ENCODE measurements around the gene CDCA4. TPM values are rescaled to one million over a fixed set of nuclear protein-coding genes. Genes with fewer than 3 reads are reported as not detected.
"Not testable (repeated sequence)": the region's sequence is repeated elsewhere in the genome, so short reads cannot be mapped to it uniquely, and the experiment has no call there.

CDCA4 gene
- 10 to 100 TPM; 18.3 to 22.4 (median 21.1) TPM for polyA plus RNA-seq (ENCODE audit: insufficient read length in 4 of 4)

DNA sequence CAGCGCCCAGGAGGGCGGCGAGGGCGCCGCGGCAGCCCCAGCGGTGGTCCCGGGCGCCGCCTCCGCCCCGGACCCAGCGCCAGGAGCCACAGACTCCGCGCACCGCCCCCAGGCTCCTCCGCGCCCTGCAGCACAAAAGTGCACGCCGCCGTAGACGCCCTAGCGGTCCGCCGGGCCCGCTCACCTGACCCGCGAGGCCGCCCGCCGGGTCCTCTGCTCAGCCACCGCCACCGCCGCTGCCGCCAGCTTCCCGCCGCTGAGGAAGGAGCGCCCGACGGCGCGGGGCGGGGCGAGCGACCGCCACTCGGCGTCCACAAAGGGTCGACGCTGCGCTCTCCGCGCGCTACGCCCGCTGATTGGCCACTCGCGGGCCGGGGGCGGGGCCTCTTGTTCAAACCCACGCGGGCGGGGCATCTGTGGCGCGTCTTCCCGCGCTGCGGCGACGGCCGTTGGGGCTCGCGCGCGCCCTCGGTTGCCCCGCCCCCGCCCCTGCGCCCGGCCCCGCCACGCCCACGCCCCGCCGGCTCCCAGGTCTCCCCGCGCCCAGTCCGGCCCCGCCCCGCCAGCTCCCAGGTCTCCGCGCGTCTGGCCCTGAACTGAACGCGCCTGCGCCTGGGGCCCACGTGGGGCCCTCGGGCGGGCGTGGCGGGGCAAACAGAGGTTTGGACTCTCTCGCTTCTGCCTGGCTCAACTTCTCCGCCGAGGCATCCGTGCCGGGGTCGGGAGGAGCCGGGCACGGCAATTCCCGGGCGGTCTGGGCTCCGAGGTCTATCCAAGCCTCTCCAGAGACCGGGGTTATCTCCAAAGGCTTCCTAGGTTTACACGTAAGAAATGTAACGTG lies at the start of gene CDCA4:
TSS of gene CDCA4 (minus strand) at position 269 of the 841 bp plus-strand sequence. CDS start 9,154 bp downstream, outside the sequence.
- DNase-seq (ENCODE audit: low read depth in 4 of 4, low spot score in 3 of 4), result peak; percentile 91 to 96 (median 94)

DNA sequence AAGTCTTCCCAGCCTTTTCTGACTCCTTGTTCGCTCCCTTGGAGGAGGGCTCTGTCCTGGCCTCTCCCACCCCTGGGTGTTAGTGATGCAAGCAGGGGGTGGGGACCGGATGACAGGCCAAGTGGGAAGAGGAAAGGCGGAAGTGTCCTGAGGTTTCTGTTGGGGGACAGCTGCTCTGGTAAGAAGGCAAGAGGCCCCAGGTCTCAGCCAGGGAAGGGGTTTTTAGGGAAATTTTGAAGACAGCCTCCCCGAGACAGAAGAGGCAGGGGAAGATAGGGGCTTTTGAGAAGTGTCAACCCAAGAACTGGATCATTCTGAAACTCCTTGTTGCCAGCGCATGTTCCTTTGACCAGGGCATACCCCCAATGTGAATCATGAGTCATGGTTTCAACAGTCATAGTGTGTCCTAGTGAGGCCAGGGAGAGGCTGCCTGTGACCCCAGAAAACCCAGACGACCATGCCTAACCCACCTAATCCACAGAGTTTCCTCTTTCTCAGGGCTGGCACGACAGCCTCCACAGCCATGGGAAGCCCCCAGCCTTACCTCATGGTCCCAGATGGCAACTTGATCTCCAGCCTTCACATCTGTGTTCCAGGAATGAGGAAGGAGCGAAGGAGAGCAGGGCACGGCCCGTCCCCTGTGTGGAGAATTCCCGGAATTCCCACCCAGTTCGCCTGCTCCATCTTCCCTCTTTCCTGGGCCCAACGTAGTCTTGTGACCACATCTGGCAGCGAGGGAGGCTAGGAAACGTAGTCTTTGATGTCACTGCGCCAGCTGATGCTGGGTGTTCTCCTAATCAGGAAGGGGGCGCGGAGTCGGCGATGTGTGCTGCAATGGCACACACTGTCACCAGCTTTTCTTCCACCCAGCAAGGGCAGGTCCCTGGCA lies 49.2 kb upstream of the CDCA4 start:
- no peak for DNase-seq (ENCODE audit: low read depth in 4 of 4, low spot score in 3 of 4)

DNA sequence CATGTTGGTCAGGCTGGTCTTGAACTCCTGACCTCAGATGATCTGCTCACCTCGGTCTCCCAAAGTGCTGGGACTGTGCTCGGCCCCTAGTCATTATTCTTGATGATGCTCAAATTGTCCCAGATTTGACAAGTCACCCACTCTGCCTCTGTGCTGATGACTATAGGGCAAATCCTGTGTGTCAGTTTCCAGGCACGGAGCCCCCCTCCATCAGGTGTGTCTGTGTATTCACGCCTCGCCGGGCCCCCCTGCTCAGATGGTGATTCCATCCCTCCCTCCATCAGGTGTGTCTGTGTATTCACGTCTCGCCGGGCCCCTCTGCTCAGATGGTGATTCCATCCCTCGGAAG lies 48.6 kb upstream of the CDCA4 start:
- DNase-seq (ENCODE audit: low read depth in 4 of 4, low spot score in 3 of 4), result no peak

DNA sequence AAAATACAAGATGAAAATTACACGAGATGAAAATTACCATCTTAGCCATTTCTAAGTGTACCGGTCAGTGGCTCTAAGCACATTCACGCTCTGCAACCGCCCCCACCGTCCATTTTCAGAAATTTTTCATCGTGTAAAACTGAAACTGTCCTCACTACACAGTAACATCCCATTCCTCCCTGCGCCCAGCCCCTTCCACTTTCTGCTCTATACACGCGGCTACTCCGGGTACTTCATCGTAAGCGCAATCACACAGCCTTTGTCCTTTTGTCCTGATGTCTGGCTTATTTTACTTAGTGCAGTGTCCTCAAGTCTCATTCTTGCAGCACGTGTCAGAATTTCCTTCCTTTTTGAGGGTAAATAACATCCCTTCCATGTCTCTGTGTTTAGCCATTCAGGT lies 47.9 kb upstream of the CDCA4 start:
- DNase-seq (ENCODE audit: low read depth in 4 of 4, low spot score in 3 of 4), result no peak

DNA sequence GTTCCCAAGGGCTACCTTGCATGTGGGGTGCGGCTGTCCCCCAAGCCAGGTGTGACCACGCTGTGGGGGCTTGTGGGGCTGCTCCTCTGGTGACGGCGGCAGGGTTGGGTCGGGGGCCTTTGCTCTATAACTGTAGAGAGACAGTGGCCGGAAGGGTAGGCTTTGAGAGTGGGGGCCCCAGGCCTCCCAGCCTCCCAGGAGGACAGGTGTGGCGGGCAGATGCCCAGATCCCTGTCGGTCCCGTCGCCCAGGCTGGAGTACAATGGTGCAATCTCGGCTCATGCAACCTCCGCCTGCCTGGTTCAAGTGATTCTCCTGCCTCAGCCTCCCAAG lies 47.1 kb upstream of the CDCA4 start:
- DNase-seq (ENCODE audit: low read depth in 4 of 4, low spot score in 3 of 4), result no peak

DNA sequence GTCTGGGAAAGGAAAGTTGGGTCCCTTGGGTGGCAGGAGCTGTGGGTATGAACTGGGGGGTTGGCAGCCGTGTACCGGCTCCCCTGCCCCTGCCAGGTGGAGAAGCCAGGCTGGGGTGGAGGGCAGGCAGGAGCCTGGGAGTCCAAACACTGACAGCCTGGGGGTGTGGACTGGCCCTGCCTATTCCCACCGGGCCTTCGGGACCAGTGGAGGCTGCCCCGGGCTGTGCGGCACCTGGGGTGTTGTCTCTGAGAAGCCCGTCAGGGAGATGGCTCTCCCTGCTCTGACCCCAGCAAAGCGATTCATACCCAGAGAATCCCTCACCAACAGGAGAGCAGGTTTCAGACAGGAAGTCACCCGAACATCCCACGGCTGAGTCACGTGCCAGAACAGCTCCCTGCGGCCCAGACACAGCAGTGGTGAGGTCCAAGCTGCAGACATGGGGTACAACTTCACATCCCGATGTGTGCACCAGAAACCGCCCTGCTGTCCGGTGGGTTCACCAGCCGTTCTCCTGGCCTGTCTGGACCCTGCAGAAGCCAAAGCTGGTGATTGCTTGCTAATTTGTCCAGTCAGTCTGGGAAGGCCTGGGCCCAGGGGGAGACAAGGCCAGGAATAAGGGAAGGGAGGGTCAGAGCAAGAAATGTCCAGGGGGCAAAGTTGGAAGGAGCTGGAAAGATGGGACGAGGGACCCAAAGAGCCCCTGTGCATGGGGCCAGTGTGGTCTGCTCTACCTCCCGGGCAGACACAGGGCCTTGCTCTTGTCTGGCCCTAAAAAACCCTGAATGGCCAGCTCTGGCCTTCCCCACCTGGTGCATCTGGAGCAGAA lies 46.5 kb upstream of the CDCA4 start:
- no peak for DNase-seq (ENCODE audit: low read depth in 4 of 4, low spot score in 3 of 4)

DNA sequence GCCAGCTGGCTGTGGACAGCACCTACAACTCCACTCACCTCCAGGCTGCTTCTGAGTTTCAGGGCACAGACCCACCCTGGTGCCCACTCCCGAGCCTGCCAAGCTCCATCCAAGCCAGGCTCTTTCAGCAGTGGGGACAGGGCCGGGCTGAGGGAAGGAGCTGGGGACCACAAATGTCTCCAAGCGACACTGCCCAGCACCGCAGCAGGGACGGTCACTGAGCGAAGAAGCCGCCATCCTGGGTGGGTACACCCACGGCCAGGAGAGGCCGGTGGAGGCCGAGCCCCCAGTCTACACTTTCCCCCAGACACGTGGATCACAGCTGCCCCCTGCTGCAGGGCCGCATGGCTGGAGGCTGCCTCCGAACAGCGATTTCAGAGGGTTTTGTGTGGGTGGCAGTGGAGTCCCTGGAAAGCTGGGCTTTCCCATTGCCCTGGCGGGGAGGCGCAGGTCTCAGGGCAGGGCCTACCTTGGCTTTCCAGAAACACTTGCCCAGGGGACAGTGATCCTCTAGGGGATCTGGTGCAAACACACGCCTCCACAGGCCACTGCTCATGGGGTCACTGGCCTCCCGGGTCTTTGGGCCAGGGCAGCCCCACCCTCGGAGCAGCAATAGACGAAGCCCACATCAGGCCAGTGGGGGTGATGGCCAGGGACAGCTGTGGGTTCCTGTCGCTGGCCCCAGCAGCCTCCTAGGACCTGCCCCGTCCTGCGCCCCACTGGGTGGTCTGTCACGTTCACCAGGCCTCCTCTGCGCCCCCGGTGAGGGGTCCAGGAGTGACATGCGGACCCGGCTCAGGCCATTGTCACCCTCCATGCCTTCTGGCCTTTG lies 45.6 kb upstream of the CDCA4 start:
- DNase-seq (ENCODE audit: low read depth in 4 of 4, low spot score in 3 of 4), result no peak

DNA sequence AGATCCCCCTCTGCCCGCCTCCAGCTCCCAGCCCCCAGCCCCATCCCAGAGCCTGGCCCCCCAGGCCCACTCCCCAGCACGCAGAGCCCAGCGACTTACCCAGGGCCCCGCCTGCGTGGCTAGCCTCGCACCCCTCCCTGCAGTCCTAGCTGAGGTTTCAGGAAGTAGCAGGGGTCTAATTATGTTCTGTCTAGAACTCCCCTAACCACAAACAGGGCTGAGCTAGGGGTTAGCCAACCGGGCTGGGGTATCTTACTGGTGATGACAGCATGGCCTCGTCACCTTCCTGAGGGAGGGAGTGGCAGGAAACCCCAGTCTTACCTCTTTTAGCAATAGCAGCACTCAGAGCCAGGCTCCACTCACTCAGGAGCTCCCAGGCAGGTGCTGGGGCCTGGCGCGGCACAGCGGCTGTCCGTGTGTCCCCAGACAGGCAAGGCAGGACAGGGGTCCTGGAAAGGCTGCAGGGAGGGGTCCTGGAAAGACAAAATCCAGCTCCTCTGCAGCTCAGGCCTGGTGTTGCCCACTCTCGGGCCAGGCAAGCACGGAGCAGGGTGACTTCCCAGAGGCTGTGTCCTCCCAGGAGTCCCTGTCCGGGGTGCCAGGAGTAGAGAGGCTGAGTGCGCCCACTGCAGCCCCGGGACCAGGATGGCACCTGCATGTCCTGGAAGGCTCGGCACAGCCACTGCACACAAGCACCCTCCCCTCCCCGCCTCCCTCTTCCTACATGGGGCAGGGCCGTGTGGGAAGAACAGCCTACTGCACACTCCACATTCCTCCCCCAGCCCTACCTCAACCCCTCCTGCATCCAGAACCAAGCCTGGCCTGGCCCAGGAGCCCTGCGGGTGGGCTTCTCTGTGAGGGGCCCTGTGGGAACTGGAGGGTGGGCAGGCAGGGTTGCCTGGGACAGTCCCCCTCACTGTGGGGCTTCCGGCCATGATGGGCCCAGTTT lies 44.7 kb upstream of the CDCA4 start, which contains the start of gene GPR132:
TSS of gene GPR132 (minus strand) at position 151 of the 949 bp plus-strand sequence. CDS start 10,010 bp downstream, outside the sequence.
- no peak for DNase-seq (ENCODE audit: low read depth in 4 of 4, low spot score in 3 of 4)

DNA sequence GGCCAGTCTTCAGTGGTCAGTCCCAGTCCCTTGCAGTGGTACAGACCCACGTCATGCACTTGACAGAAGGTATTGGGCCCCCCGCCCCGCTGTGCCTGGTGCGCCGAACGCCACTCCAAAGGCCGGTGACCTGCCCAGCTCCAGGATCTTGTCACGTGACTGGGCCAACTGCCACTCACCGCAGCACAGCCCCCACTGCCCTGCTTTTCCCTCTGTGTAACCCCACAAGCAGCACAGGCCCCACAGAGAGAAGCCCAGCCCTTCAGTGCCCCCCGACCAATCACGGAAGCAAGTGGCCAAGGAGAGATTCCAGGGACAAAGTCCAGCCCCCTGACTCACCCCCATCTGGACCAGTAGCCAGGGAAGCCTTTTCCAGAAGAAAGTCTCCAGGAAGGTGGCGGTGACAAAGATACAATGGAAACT lies 43.8 kb upstream of the CDCA4 start:
- DNase-seq (ENCODE audit: low read depth in 4 of 4, low spot score in 3 of 4), result no peak

DNA sequence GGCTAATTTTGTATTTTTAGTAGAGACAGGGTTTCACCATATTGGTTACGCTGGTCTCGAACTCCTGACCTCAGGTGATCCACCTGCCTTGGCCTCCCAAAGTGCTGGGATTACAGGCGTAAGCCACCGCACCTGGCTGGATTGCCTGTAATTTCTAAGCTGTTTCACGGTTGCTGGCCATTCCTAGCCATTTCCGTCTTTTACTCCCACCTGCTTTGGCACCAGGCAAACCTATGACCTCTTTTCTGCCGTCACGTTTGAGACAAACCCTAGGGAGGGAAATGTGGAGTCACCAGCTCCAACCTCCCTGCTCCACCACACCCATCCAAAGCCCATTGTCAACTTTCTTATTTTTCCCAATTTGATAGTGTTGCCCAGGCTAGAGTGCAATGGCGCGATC lies 43.1 kb upstream of the CDCA4 start:
- DNase-seq (ENCODE audit: low read depth in 4 of 4, low spot score in 3 of 4), result no peak

DNA sequence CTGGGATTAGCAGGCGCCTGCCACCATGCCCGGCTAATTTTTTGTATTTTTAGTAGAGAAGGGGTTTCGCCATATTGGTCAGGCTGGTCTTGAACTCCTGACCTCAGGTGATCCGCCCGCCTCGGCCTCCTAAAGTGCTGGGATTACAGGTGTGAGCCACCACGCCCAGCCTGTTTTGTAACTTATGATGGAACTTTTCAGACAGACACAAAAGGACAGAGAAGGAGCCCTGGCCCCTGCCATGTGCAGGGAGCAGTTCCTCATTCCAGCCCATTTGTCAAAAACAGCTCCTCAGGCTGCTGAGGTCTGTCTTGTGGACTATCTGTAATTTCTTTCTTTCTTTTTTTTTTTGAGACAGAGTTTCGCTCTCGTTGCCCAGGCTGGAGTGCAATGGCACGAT lies 42.6 kb upstream of the CDCA4 start:
- not testable (repeated sequence) for DNase-seq (ENCODE audit: low read depth in 4 of 4, low spot score in 3 of 4)

DNA sequence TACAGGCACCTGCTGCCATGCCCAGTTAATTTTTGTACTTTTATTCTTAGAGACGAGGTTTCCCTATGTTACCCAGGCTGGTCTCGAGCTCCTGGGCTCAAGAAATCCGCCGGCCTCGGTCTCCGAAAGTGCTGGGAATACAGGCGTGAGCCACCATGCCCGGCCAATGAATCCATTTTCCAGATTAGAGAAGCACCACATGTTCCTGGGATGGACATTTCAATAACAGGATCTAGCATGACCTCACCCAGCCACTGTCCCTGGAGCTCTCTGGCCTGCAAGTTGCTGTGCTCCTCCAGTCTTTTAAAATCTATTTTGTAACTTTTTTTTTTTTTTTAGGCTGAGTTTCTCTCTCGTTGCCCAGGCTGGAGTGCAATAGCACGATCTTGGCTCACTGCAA lies 42.2 kb upstream of the CDCA4 start:
- DNase-seq (ENCODE audit: low read depth in 4 of 4, low spot score in 3 of 4), result no peak

DNA sequence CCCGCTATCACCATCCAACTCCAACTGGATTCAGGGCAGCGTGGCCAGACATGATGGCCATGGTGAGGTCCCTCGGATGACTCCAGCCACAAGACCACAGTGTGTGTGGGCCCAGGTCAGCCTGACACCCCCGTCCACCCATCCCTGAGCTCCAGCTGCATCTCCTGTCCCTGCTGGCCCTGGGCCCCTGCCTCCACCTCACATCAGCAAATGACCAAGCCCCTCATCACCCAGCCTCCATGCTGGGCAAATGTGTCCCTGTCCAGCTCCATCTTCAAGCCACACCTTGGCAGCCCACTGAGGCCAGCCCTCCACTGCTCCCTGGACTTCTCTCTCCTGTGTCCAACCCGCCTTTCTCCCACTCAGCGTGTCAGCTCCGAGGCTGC lies 41.2 kb upstream of the CDCA4 start:
- no peak for DNase-seq (ENCODE audit: low read depth in 4 of 4, low spot score in 3 of 4)

DNA sequence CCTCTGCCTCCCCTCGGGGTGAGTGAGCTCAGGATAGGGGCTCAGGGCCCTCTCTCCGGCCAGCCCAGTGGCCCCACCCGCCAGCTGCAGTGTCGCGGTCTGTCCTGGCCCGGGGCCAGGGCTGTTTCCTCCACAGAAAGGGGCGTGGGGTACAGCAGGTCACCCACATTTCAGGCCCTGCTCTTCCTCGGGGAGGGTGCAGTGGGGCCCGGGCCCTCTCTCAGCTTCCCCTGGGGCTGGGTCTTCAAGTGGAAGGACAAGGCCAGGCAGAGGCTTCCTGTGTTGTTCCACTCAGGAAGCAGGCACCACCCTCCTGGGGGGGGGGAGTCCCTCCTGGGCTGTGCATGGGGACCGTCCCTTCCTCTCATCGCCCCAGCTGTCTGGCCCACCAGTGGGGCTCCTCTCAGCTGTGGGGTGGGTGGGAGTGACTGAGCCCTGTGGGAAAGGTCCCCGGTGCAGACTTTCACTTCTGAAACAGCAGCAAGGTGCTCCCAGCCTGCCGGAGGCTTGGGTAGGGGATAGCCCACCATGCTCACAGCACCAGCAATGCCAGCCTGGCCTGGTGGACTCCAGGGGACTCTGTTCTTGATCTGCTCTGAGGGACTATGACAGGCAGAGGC lies 40.7 kb upstream of the CDCA4 start:
- DNase-seq (ENCODE audit: low read depth in 4 of 4, low spot score in 3 of 4), result no peak

DNA sequence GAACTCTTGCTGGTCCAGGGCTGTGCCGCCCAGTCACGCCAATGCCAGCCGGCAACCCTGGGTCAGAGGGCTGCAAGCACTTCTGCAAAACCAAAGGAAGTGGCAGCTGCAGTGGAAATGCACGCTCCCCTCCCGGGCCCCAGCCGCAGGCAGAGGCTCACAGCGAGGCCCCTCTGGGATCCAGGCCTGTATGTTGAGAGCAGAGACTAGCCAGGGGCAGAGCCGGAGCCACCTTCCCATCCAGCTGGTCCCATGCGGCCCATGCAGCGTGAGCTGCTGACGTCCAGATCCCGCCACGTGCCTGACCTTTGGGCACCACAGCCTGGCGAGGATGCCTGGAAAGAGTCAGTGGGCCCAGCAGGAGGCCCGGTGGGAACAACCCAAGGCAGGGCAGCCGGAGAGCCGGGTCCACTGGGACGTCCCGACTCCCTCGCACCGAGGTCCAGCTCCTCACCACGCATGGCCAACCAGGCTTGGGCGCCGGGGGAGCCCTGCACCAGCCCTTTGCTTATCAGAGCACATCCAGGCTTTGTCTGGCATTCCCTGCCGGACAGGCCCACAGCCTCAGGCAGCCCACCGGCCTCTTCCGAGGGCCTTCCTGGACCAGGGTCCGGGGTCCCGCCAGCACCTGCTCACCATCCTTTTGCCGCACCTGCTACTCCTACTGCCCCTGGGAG lies 40.0 kb upstream of the CDCA4 start:
- DNase-seq (ENCODE audit: low read depth in 4 of 4, low spot score in 3 of 4), result no peak

DNA sequence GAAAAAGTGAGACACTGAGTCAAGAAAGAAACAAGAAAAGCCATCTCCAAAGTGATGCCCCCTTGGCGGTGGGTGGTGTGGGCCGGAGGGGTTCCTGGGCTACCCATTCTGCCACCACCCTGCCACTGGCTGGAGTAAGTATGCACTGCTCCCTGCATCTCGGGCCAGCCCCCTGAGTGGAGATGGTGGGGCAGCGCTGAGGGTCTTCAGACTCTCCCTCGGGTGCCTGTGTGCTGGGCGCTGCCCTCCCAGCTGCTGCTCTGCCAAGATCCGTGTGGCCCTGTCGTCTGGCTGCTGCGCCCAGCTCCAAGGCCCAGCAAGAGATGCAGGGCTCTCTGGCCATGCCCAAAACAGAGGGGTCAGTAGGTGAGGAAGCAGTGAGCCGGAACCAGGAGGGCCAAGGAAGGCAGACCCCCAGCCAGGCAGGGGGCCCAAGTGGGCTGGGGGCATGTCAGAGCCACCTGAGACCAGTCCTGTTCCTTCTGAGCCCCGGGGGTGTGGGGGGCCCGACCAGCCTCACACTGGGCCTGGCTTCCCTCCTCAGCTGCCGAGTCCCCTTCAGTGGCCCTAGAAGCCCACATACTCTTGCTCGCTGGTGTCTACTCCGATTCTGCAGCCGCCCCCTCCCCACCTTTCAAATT lies 39.2 kb upstream of the CDCA4 start:
- no peak for DNase-seq (ENCODE audit: low read depth in 4 of 4, low spot score in 3 of 4)

All from right renal pelvis (tissue), 4 donors.